T1000 (cell line): ENCODE results near the gene LRRC26.

Experiments
- DNase-seq: peaks from one replicate; lab custom pipeline; 2025; ENCODE audit warnings: mixed read lengths; lab: John Stamatoyannopoulos, UW

The LRRC26 gene

GRCh38 chr9:137167747-137168572, 1.9 kb downstream of the LRRC26 start:
- DNase-seq = no peak

GRCh38 chr9:137167277-137167746, 2.5 kb downstream of the LRRC26 start:
- DNase-seq = no peak

- DNase-seq = no peak
Measured at GRCh38 chr9:137166380-137167229, 3.2 kb downstream of the LRRC26 start.

- no peak for DNase-seq
Measured at GRCh38 chr9:137165250-137165836, 4.5 kb downstream of the LRRC26 start.

GRCh38 chr9:137164370-137165249, 5.2 kb downstream of the LRRC26 start:
- DNase-seq = no peak

- no peak for DNase-seq
Measured at GRCh38 chr9:137163805-137164204, 6.0 kb downstream of the LRRC26 start.

GRCh38 chr9:137163365-137163715, 6.5 kb downstream of the LRRC26 start:
- no peak for DNase-seq

- no peak for DNase-seq
Measured at GRCh38 chr9:137162505-137163364, 7.1 kb downstream of the LRRC26 start.

GRCh38 chr9:137161558-137162486, 8.0 kb downstream of the LRRC26 start:
- no peak for DNase-seq

GRCh38 chr9:137160716-137161557, 8.9 kb downstream of the LRRC26 start:
- DNase-seq = no peak

GRCh38 chr9:137160054-137160425, 9.8 kb downstream of the LRRC26 start:
- DNase-seq = no peak

GRCh38 chr9:137159105-137160053, 10.5 kb downstream of the LRRC26 start:
- DNase-seq = no peak

GRCh38 chr9:137158625-137159024, 11.2 kb downstream of the LRRC26 start:
- DNase-seq = no peak

GRCh38 chr9:137157618-137158415, 12.0 kb downstream of the LRRC26 start:
- DNase-seq = no peak

- no peak for DNase-seq
Measured at GRCh38 chr9:137156567-137157375, 13.1 kb downstream of the LRRC26 start.
